WTC11 (cell line): ENCODE results near the gene RAPSN. TPM values are rescaled to one million over a fixed set of nuclear protein-coding genes. Genes with fewer than 3 reads are reported as not detected.

Experiments
- ATAC-seq: fragments of 200-7000 bp; cut with Tn5 transposase; 2 replicates; pipeline ENCODE4 v1.10.0; 2021; ENCODE audit warnings: mild to moderate bottlenecking, moderate library complexity
- CTCF ChIA-PET: fragments of 300-600 bp; sonication (Branson Sonifier 250); formaldehyde crosslinking; loops from one replicate; lab custom pipeline; 2021; ENCODE audit warnings: antibody characterized with exemption; lab: Charles Lee
- POLR2A ChIA-PET: fragments of 350-600 bp; sonication (Branson Sonifier 250); formaldehyde crosslinking; loops from one replicate; lab custom pipeline; 2021; ENCODE audit warnings: antibody characterized with exemption; lab: Charles Lee
- DNase-seq: peaks from one replicate; pipeline ENCODE4 v3.0.0; 2021; ENCODE audit warnings: low spot score
- H3K27ac Mint-ChIP-seq: 2 replicates; pipeline ENCODE4 v1.8.0; 2021; ENCODE audit warnings: mixed read lengths
- H3K27me3 Mint-ChIP-seq: 2 replicates; pipeline ENCODE4 v1.8.0; 2021; ENCODE audit warnings: low read depth, mild to moderate bottlenecking, moderate library complexity, mixed read lengths
- H3K36me3 Mint-ChIP-seq: 2 replicates; pipeline ENCODE4 v1.8.0; 2021; ENCODE audit warnings: mixed read lengths
- H3K4me1 Mint-ChIP-seq: 2 replicates; pipeline ENCODE4 v1.8.0; 2022; ENCODE audit warnings: mixed read lengths
- H3K4me3 Mint-ChIP-seq: 2 replicates; pipeline ENCODE4 v1.8.0; 2021; ENCODE audit warnings: mild to moderate bottlenecking, moderate library complexity, mixed read lengths
- H3K9me3 Mint-ChIP-seq: 2 replicates; pipeline ENCODE4 v1.8.0; 2021; ENCODE audit warnings: mixed read lengths
- ATF6 ChIP-seq: sonication (generic); formaldehyde crosslinking; IDR thresholded peaks from 2 replicates; pipeline ENCODE4 v1.8.1; 2023; ENCODE audit warnings: mild to moderate bottlenecking, missing genetic modification reagents
- CREM ChIP-seq: sonication (generic); formaldehyde crosslinking; IDR thresholded peaks from 2 replicates; pipeline ENCODE4 v1.8.1; 2022; ENCODE audit warnings: mild to moderate bottlenecking, missing genetic modification reagents, moderate library complexity
- EMX1 ChIP-seq: fragments of 250-450 bp; sonication (Bioruptor Pico); IDR thresholded peaks from 2 replicates; pipeline ENCODE4 v1.8.0; 2021; ENCODE audit warnings: mild to moderate bottlenecking
- FOXP1 ChIP-seq: sonication (generic); formaldehyde crosslinking; IDR thresholded peaks from 2 replicates; pipeline ENCODE4 v1.8.0; 2022; ENCODE audit warnings: missing genetic modification reagents, mild to moderate bottlenecking, moderate library complexity, borderline replicate concordance
- GTF2I ChIP-seq: fragments of 250-450 bp; sonication (Bioruptor Pico); conservative IDR thresholded peaks from 2 replicates; pipeline ENCODE4 v1.4.0; 2021; ENCODE audit warnings: mild to moderate bottlenecking
- HMGXB4 ChIP-seq: sonication (generic); formaldehyde crosslinking; IDR thresholded peaks from 2 replicates; pipeline ENCODE4 v1.8.1; 2023; ENCODE audit warnings: mild to moderate bottlenecking, moderate library complexity, missing genetic modification reagents
- KAT7 ChIP-seq: sonication (generic); formaldehyde crosslinking; IDR thresholded peaks from 2 replicates; pipeline ENCODE4 v1.8.1; 2023; ENCODE audit warnings: missing genetic modification reagents, mild to moderate bottlenecking, borderline replicate concordance
- NFATC4 ChIP-seq: fragments of 250-450 bp; sonication (Bioruptor Pico); IDR thresholded peaks from 2 replicates; pipeline ENCODE4 v1.9.0; 2021; ENCODE audit warnings: mild to moderate bottlenecking
- OVOL2 ChIP-seq: fragments of 250-450 bp; sonication (Bioruptor Pico); IDR thresholded peaks from 2 replicates; pipeline ENCODE4 v1.9.0; 2021; ENCODE audit warnings: mild to moderate bottlenecking, borderline replicate concordance
- RELA ChIP-seq: sonication (generic); formaldehyde crosslinking; IDR thresholded peaks from 2 replicates; pipeline ENCODE4 v1.8.1; 2022; ENCODE audit warnings: missing genetic modification reagents, mild to moderate bottlenecking, borderline replicate concordance
- SOX15 ChIP-seq: fragments of 250-450 bp; sonication (Bioruptor Pico); IDR thresholded peaks from 2 replicates; pipeline ENCODE4 v1.9.0; 2021; ENCODE audit warnings: mild to moderate bottlenecking
- STAT6 ChIP-seq: sonication (generic); formaldehyde crosslinking; conservative IDR thresholded peaks from 2 replicates; pipeline ENCODE4 v1.8.1; 2023; ENCODE audit warnings: mild to moderate bottlenecking, low read depth, missing genetic modification reagents, moderate library complexity
- ZMAT4 ChIP-seq: fragments of 250-450 bp; sonication (Bioruptor Pico); IDR thresholded peaks from 2 replicates; pipeline ENCODE4 v1.9.0; 2021; ENCODE audit warnings: mild to moderate bottlenecking
- ZNF121 ChIP-seq: sonication (generic); formaldehyde crosslinking; IDR thresholded peaks from 2 replicates; pipeline ENCODE4 v1.8.0; 2023; ENCODE audit warnings: missing genetic modification reagents
- ZNF317 ChIP-seq: sonication (generic); formaldehyde crosslinking; IDR thresholded peaks from 2 replicates; pipeline ENCODE4 v1.8.1; 2023; ENCODE audit warnings: low read depth, mild to moderate bottlenecking, moderate library complexity, missing genetic modification reagents, borderline replicate concordance
- total RNA-seq: library from RNA; stranded (reverse); gene quantifications from 3 replicates; pipeline ENCODE4 v1.2.3, GENCODE V29; 2021
- TF ChIP-seq, protein P1 (sequence below): sonication (generic); formaldehyde crosslinking; IDR thresholded peaks from 2 replicates; pipeline ENCODE4 v1.8.0; 2023; ENCODE audit warnings: missing genetic modification reagents
- TF ChIP-seq, protein P2 (sequence below): sonication (generic); formaldehyde crosslinking; IDR thresholded peaks from 2 replicates; pipeline ENCODE4 v1.8.0; 2022; ENCODE audit warnings: mild to moderate bottlenecking, missing genetic modification reagents
- TF ChIP-seq, protein P3 (sequence below): sonication (generic); formaldehyde crosslinking; IDR thresholded peaks from 2 replicates; pipeline ENCODE4 v1.8.0; 2022; ENCODE audit warnings: missing genetic modification reagents

Gene RAPSN
- total RNA-seq, 1 experiment from 2014 or later = 0.66 TPM

- no peak for TF ChIP-seq STAT6 (CRISPR knock-in tag)
- TF ChIP-seq, protein P1, sequence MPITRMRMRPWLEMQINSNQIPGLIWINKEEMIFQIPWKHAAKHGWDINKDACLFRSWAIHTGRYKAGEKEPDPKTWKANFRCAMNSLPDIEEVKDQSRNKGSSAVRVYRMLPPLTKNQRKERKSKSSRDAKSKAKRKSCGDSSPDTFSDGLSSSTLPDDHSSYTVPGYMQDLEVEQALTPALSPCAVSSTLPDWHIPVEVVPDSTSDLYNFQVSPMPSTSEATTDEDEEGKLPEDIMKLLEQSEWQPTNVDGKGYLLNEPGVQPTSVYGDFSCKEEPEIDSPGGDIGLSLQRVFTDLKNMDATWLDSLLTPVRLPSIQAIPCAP (CRISPR knock-in tag) = no peak
- TF ChIP-seq, protein P2, sequence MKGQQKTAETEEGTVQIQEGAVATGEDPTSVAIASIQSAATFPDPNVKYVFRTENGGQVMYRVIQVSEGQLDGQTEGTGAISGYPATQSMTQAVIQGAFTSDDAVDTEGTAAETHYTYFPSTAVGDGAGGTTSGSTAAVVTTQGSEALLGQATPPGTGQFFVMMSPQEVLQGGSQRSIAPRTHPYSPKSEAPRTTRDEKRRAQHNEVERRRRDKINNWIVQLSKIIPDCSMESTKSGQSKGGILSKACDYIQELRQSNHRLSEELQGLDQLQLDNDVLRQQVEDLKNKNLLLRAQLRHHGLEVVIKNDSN = no peak
Measured at GRCh38 chr11:47480762-47481161, 31.8 kb upstream of the RAPSN start (continued).

- ATAC-seq (no peak), DNase-seq (no peak)
- no peaks in the 10 kb centered on the region for H3K27me3 Mint-ChIP-seq
- CTCF ChIA-PET = no interaction called here
- H3K4me3 Mint-ChIP-seq = no peak overlapping the region
- no peaks in the 10 kb centered on the region for H3K4me1 Mint-ChIP-seq
- peaks cover 89% of the 10 kb centered on the region for H3K36me3 Mint-ChIP-seq
- TF ChIP-seq, protein P3, sequence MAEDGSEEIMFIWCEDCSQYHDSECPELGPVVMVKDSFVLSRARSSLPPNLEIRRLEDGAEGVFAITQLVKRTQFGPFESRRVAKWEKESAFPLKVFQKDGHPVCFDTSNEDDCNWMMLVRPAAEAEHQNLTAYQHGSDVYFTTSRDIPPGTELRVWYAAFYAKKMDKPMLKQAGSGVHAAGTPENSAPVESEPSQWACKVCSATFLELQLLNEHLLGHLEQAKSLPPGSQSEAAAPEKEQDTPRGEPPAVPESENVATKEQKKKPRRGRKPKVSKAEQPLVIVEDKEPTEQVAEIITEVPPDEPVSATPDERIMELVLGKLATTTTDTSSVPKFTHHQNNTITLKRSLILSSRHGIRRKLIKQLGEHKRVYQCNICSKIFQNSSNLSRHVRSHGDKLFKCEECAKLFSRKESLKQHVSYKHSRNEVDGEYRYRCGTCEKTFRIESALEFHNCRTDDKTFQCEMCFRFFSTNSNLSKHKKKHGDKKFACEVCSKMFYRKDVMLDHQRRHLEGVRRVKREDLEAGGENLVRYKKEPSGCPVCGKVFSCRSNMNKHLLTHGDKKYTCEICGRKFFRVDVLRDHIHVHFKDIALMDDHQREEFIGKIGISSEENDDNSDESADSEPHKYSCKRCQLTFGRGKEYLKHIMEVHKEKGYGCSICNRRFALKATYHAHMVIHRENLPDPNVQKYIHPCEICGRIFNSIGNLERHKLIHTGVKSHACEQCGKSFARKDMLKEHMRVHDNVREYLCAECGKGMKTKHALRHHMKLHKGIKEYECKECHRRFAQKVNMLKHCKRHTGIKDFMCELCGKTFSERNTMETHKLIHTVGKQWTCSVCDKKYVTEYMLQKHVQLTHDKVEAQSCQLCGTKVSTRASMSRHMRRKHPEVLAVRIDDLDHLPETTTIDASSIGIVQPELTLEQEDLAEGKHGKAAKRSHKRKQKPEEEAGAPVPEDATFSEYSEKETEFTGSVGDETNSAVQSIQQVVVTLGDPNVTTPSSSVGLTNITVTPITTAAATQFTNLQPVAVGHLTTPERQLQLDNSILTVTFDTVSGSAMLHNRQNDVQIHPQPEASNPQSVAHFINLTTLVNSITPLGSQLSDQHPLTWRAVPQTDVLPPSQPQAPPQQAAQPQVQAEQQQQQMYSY (CRISPR knock-in tag) = no peak
- TF ChIP-seq ATF6 (CRISPR knock-in tag) = no peak
- TF ChIP-seq NFATC4 (CRISPR knock-in tag) = no peak
- no peak for TF ChIP-seq FOXP1
- TF ChIP-seq ZNF121 (CRISPR knock-in tag) = no peak
- TF ChIP-seq RELA (CRISPR knock-in tag) = no peak
- no peak for TF ChIP-seq HMGXB4 (CRISPR knock-in tag)
- H3K9me3 Mint-ChIP-seq = no peaks in the 10 kb centered on the region
- H3K27ac Mint-ChIP-seq = no peak overlapping the region; the same call in 1 of the 2 replicates
- POLR2A ChIA-PET = interaction anchor here (0.6 to 0.7 kb wide), 2 partner anchors 20 to 24 kb away, joined by 3 read pairs; no protein-coding TSS in a partner anchor
Measured at GRCh38 chr11:47478651-47479329, 29.9 kb upstream of the RAPSN start.

DNA sequence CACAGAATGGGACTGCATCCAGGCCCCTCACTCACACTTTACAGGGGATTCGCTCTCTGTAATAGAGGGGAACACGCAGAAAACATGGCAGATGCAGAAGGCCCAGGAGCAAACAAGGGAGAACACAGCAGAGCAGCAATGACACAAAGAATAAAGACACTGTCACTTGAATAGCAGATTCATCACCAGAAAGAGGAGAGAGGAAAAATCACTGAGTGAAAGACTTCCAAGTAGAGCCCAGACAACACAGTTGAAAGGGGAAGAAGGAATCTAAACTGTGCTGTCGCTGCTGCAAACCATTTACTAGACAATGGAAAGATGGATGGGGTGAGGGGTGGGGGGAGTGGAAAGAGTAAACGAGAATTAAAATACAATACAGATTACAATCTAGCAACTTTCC is 28.8 kb upstream of the RAPSN start:
- Mint-ChIP-seq H3K4me3 (no peak overlapping the region), H3K9me3 (no peaks in the 10 kb centered on the region), H3K27ac (no peak overlapping the region), H3K27me3 (no peaks in the 10 kb centered on the region), H3K4me1 (no peaks in the 10 kb centered on the region), H3K36me3 (peaks cover 88% of the 10 kb centered on the region)
- ATAC-seq = no peak
- POLR2A ChIA-PET = no interaction called here
- CTCF ChIA-PET = no interaction called here
- DNase-seq = no peak
- TF ChIP-seq KAT7 (CRISPR knock-in tag) (no peak), ZMAT4 (CRISPR knock-in tag) (no peak), EMX1 (CRISPR knock-in tag) (no peak), SOX15 (CRISPR knock-in tag) (no peak), OVOL2 (no peak), CREM (CRISPR knock-in tag) (no peak), ZNF317 (CRISPR knock-in tag) (no peak), GTF2I (CRISPR knock-in tag) (no peak)
